ENCODE data around the gene CXCR3.
"Not testable (repeated sequence)": the region's sequence is repeated elsewhere in the genome, so short reads cannot be mapped to it uniquely, and the experiment has no call there.

CXCR3 gene

GRCh38 chrX:71611736-71612135, 6.6 kb downstream of the CXCR3 start:
- not testable (repeated sequence) for DNase-seq (ENCODE audit: low read depth in 1 of 2, low spot score in 1 of 2)

- no peak for DNase-seq (ENCODE audit: low read depth in 1 of 2, low spot score in 1 of 2)
Measured at GRCh38 chrX:71609095-71609750, 9.1 kb downstream of the CXCR3 start.

GRCh38 chrX:71607488-71607887, 10.8 kb downstream of the CXCR3 start:
- no peak for DNase-seq (ENCODE audit: low read depth in 1 of 2, low spot score in 1 of 2)

GRCh38 chrX:71606536-71607216, 11.6 kb downstream of the CXCR3 start:
- DNase-seq (ENCODE audit: low read depth in 1 of 2, low spot score in 1 of 2): no peak

GRCh38 chrX:71604796-71605568, 13.3 kb downstream of the CXCR3 start:
- DNase-seq (ENCODE audit: low read depth in 1 of 2, low spot score in 1 of 2): no peak

- DNase-seq (ENCODE audit: low read depth in 1 of 2, low spot score in 1 of 2): no peak
Measured at GRCh38 chrX:71604141-71604540, 14.2 kb downstream of the CXCR3 start.

GRCh38 chrX:71603618-71604017, 14.7 kb downstream of the CXCR3 start:
- DNase-seq (ENCODE audit: low read depth in 1 of 2, low spot score in 1 of 2): no peak

GRCh38 chrX:71599965-71600364, 18.3 kb downstream of the CXCR3 start:
- no peak for DNase-seq (ENCODE audit: low read depth in 1 of 2, low spot score in 1 of 2)

GRCh38 chrX:71593210-71593609, 25.1 kb downstream of the CXCR3 start:
- DNase-seq (ENCODE audit: low read depth in 1 of 2, low spot score in 1 of 2): not testable (repeated sequence)

GRCh38 chrX:71586929-71587328, 31.4 kb downstream of the CXCR3 start:
- DNase-seq (ENCODE audit: low read depth in 1 of 2, low spot score in 1 of 2): no peak

- DNase-seq (ENCODE audit: low read depth in 1 of 2, low spot score in 1 of 2): no peak
Measured at GRCh38 chrX:71581210-71581609, 37.1 kb downstream of the CXCR3 start.

- DNase-seq (ENCODE audit: low read depth in 1 of 2, low spot score in 1 of 2): no peak
Measured at GRCh38 chrX:71579990-71580380, 38.3 kb downstream of the CXCR3 start.

GRCh38 chrX:71579136-71579989, 38.9 kb downstream of the CXCR3 start:
- DNase-seq (ENCODE audit: low read depth in 1 of 2, low spot score in 1 of 2): no peak

GRCh38 chrX:71578253-71579135, 39.8 kb downstream of the CXCR3 start, which contains the start of gene GCNA:
Gene GCNA, plus strand, starts transcription at chrX:71578437. Its CDS starts 2,385 bp downstream, at chrX:71580822.
- DNase-seq (ENCODE audit: low read depth in 1 of 2, low spot score in 1 of 2): no peak

GRCh38 chrX:71577682-71578081, 40.6 kb downstream of the CXCR3 start:
- no peak for DNase-seq (ENCODE audit: low read depth in 1 of 2, low spot score in 1 of 2)

- no peak for DNase-seq (ENCODE audit: low read depth in 1 of 2, low spot score in 1 of 2)
Measured at GRCh38 chrX:71573590-71573989, 44.7 kb downstream of the CXCR3 start.

GRCh38 chrX:71571390-71571789, 46.9 kb downstream of the CXCR3 start:
- not testable (repeated sequence) for DNase-seq (ENCODE audit: low read depth in 1 of 2, low spot score in 1 of 2)
